K562 treated with DMSO at 1 percent for 48 hours (cell line): ENCODE data around the gene HCFC1. TPM values are rescaled to one million over a fixed set of nuclear protein-coding genes. Genes with fewer than 3 reads are reported as not detected.

ENCODE experiments used
- total RNA-seq: library from RNA; unstranded; fragments of 300-600 nt; gene quantifications from 2 replicates; pipeline ENCODE4 v1.2.3, GENCODE V29; 2022; ENCODE audit warnings: low replicate concordance; ENCODE audit errors: extremely low read depth

The HCFC1 gene
- 51.6 TPM in 1 of 2 replicates, not detected in the other for total RNA-seq

GRCh38 chrX:153971450-153972367 is at the start of gene HCFC1:
Gene HCFC1 (minus strand): TSS chrX:153971818. CDS start chrX:153970840, 978 bp downstream.

DNA sequence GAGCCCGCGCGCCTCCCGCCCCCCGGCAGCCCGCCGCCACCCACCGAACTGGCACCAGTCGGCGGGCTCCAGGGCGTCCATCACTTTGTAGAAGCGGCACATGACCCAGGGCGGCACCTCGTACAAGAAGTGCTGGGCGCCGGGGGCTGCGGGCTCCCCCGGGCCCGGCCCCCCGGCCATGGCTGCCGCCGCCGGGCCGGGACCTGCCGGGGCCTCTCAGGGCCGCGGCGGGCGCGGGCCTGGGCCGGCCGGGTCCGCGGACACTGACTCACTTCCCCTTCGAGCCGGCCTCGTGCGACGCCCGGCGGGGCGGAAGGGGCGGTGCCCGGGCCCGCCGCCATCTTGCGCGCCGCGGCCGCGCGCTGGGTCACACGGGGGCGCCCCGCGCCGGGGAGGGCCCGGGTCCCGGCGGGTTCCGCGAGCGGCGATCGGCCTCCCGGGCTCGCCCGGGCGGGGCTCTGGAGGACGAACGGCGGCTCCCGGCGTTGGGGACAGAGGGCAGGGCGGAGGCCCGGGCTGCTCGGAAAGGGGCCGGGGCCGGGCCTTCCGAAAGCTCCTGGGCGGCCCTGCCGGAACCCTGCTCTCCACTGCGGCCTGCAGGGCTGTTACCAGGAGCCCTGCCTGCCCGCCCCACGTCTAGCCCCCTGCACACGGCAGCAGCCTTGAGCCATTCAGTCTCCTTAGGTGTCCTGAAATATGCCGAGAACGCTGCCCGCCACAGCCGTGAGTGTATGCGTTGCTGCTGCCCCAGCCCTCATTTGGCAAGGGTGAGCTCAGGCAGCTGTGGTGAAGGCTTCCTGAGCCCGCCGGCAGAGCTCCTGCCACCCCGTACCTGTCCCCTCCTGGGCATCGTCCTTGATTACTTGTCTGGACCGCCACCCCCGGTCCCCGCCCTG is 48.3 kb upstream of the HCFC1 start, which contains the start of gene IRAK1:
TSS of gene IRAK1 (minus strand) at position 270 of the 896 bp plus-strand sequence. CDS start at position 180, 90 bp downstream.

DNA sequence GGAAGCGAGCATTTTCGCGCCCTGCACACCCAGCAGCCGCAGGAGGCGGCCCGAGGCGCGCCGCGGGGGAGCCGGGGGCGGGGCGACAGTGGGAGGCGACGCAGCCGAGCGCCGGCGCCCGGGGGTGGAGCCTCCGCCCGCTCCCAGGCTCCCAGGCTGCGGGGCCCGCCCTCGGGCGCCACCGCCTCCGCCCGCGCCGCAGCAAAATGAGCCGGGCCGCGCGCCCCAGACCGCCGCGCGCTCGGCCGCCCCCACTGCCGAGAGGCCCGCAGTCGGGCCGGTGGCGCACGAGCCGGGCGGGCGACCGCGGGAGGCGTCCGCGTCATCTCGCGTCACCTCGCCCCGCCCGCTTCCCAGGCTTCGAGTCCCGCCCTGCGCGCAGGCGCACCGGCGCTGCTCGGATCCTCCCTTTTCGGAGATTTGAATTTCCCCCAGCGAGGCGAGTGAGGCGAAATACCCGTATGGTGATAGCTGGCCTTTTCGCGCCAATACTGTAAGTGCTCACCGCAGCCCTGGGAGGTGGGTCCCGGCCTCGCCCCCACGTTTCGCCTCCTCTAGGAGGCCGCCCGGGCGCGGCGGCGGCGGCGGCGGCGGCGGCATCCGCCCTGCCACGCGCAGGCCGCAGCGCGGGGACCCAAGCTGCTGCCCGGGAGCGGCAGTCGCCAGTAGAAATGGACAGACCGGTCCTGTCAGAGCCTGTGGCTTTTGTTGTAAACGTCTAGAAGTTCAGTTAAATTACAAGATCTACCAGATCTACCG is 929 bp upstream of the HCFC1 start, which contains the start of gene TMEM187:
TSS of gene TMEM187 (plus strand) at position 387 of the 759 bp plus-strand sequence. CDS start 9,309 bp downstream, outside the sequence.

DNA sequence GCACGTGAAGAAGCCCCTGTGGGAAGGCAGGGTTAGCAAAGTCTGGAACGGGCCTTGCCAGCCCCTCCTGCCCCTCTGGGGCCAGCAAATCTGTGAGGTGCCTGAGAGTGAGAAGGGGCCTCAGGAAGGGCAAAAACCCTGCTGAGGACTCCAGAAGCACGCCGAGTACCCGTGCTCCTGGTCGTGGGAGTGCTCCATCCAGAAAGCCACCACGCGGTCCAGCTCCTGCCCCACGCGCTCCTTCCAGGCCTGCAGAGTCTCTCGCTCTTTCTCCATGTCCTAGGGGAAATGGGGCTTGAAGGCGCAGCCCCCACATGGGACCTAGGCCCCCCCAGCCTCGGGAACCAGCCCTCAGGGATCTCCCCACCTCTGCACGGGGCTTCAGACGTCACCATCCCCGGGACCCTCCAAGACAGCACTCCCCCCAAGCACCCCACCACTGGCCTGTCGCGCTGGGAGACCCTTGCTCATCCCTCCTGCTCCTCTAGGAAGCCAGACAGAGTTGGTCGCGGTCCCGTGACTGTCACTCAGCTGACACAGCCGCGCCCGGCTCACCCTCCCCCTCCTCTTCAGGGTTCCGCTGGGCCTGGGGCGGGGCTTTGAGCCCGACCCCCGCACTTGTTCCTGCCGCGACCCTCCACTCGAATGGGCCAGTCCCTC is 27.3 kb downstream of the HCFC1 start, which contains the start of gene RENBP:
TSS of gene RENBP (minus strand) at position 504 of the 660 bp plus-strand sequence. CDS start at position 471, 33 bp downstream.

DNA sequence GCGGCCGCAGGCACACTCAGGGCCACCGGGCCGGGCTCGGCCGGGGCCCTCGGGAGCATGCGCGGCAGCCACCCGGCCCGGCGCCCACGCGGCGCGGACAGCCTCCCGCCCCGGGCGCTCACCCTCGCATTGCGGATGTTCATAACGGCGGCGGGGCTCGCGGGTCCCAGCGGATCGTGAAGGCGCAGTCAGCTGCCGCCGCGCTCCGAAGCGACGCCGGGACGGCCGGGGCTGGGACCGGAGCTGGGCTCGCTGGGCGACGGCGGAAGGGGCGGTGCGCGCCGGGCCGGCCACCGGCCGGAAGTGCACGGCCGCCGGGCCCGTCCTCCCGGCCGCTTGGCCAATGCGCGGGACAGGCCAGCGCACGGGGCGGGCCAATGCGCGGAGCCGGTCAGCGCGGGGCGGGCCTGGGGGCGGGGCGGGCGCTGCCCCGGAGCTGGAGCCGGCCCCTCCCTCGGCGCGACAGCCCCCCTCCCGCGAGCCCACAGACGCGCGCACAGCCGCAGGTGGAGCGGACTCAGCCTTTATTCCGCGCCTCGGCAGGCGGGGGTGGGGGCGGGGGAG is 36.8 kb downstream of the HCFC1 start, which contains the start of gene NAA10:
TSS of gene NAA10 (minus strand) at position 276 of the 564 bp plus-strand sequence. CDS start at position 143, 133 bp downstream.

DNA sequence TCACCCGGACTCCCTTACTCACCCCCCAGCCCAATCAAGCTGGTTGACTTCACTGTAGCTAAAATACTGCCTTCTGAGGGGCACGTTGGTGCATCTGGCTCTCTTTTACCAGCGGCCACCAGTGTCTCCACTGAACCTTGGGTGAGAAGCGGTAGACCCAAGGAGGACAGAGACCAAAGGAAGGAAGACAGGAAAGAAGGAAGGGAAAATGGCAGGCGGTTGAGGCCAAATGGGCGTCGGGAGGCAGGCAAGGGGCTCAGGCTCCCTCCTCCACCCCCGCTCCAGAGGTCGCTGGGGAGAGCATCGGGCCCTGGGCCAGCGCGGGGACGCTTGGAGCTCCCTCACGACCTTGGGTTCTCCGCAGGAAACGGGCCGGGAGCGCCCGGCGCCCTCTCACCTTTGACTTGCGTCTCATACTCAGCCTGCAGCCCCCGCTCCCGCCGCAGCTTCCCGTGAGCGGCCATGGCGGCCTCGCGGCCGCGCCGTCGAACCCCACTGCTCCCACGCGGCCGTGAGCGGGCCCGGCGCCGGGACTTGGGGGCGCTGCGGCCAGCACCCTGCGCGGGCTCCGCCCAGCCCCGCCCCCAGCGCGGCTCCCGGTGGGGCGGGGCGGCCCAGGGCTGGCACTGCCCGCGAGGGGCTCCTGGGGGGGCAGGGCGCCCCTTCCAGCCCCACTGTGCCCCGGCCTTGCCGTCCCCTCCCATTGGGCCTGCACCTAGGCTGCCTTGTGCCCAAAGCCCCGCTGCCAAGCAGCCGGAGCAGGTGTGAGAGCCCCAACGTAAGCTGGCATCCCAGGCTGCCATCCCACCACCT is 45.7 kb downstream of the HCFC1 start, which contains the start of gene ARHGAP4:
TSS of gene ARHGAP4 (minus strand) at position 526 of the 813 bp plus-strand sequence. CDS start at position 464, 62 bp downstream.

GRCh38 chrX:153903991-153904957 is 67.3 kb downstream of the HCFC1 start, which contains the start of gene AVPR2:
Gene AVPR2 (plus strand): TSS chrX:153904673. CDS start chrX:153905146, 473 bp downstream.

Other genes with a start within 250 kb of the HCFC1 start
- 306 TPM in 1 of 2 replicates, not detected in the other for gene BCAP31, start 247.4 kb downstream of the HCFC1 start, total RNA-seq
- not detected in 2 replicates for gene ABCD1, start 247.0 kb downstream of the HCFC1 start, total RNA-seq
- gene PLXNB3, start 207.6 kb downstream of the HCFC1 start, total RNA-seq: not detected in 2 replicates
- gene SRPK3, start 190.8 kb downstream of the HCFC1 start, total RNA-seq: not detected in 2 replicates
- gene IDH3G, start 177.4 kb downstream of the HCFC1 start, total RNA-seq: not detected in 2 replicates
- gene SSR4, start 177.2 kb downstream of the HCFC1 start, total RNA-seq: 1,814 TPM in 1 of 2 replicates, not detected in the other
- not detected in 2 replicates for gene PDZD4, start 141.3 kb downstream of the HCFC1 start, total RNA-seq
- gene L1CAM, start 85.6 kb downstream of the HCFC1 start, total RNA-seq: not detected in 2 replicates
- gene AVPR2, start 67.1 kb downstream of the HCFC1 start, total RNA-seq: not detected in 2 replicates
- not detected in 2 replicates for gene ARHGAP4, start 45.6 kb downstream of the HCFC1 start, total RNA-seq
- not detected in 2 replicates for gene NAA10, start 36.8 kb downstream of the HCFC1 start, total RNA-seq
- not detected in 2 replicates for gene RENBP, start 27.2 kb downstream of the HCFC1 start, total RNA-seq
- gene TMEM187, start 936 bp upstream of the HCFC1 start, total RNA-seq: not detected in 2 replicates
- gene IRAK1, start 48.1 kb upstream of the HCFC1 start, total RNA-seq: not detected in 2 replicates
- gene MECP2, start 125.9 kb upstream of the HCFC1 start, total RNA-seq: 1,743 TPM in 1 of 2 replicates, not detected in the other
- gene OPN1LW, start 172.4 kb upstream of the HCFC1 start, total RNA-seq: not detected in 2 replicates
- not detected in 2 replicates for gene OPN1MW, start 210.8 kb upstream of the HCFC1 start, total RNA-seq
- gene OPN1MW2, start 247.9 kb upstream of the HCFC1 start, total RNA-seq: not detected in 2 replicates